ENCODE results near the gene PCDHGB1. TPM values are rescaled to one million over a fixed set of nuclear protein-coding genes. Genes with fewer than 3 reads are reported as not detected.
"Not testable (repeated sequence)": the region's sequence is repeated elsewhere in the genome, so short reads cannot be mapped to it uniquely, and the experiment has no call there.

PCDHGB1 gene
- total and polyA plus RNA-seq, 2 donors (not counting 1 experiment from before 2014, with no cell fraction given) = 1.7 to 4.3 TPM

GRCh38 chr5:141313711-141314110, 36.2 kb upstream of the PCDHGB1 start:
- H3K36me3 ChIP-seq (ENCODE audit: control insufficient read depth, insufficient read depth, low read length) = no peaks in the 10 kb centered on the region
- peaks cover 12% of the 10 kb centered on the region for H3K79me2 ChIP-seq (ENCODE audit: control insufficient read depth, insufficient read depth, low read length)

GRCh38 chr5:141316963-141317362, 32.9 kb upstream of the PCDHGB1 start:
- H3K4me1 ChIP-seq (ENCODE audit: control insufficient read depth, extremely low read depth, insufficient read depth, low read length); H3K4me2 ChIP-seq (ENCODE audit: extremely low read depth, insufficient read depth, low read length); H3K4me3 ChIP-seq (replicated peaks in 1 of 4; ENCODE audit: control extremely low read depth in 1 of 4, insufficient read depth in 1 of 4, low read depth in 3 of 4, low read length in 4 of 4); DNase-seq (ENCODE audit: low read depth in 2 of 2); H3K9ac ChIP-seq (ENCODE audit: insufficient read depth, low read length); H4K20me1 ChIP-seq (ENCODE audit: control insufficient read depth, extremely low read depth, insufficient read depth, low read length); H3K27me3 ChIP-seq (ENCODE audit: control insufficient read depth, insufficient read depth, low read length); H3K36me3 ChIP-seq (ENCODE audit: control insufficient read depth, insufficient read depth, low read length); H3K27ac ChIP-seq (ENCODE audit: insufficient read depth, low read length); H2AFZ ChIP-seq (ENCODE audit: low read length): not testable (repeated sequence)
- Histone ChIP-seq H3K79me2 (ENCODE audit: control insufficient read depth, insufficient read depth, low read length) (peaks cover 25% of the 10 kb centered on the region), H3K9me3 (ENCODE audit: control insufficient read depth, insufficient read depth, low read depth, low read length) (peaks cover 12% of the 10 kb centered on the region)

More at GRCh38 chr5:141313711-141314110, 36.2 kb upstream of the PCDHGB1 start:
- Histone ChIP-seq H3K9ac (ENCODE audit: insufficient read depth, low read length) (no peak overlapping the region), H3K4me2 (ENCODE audit: extremely low read depth, insufficient read depth, low read length) (no peak overlapping the region), H3K4me1 (ENCODE audit: control insufficient read depth, extremely low read depth, insufficient read depth, low read length) (no peaks in the 10 kb centered on the region), H3K27me3 (ENCODE audit: control insufficient read depth, insufficient read depth, low read length) (no peaks in the 10 kb centered on the region), H3K4me3 (replicated peaks in 1 of 4; ENCODE audit: control extremely low read depth in 1 of 4, insufficient read depth in 1 of 4, low read depth in 3 of 4, low read length in 4 of 4) (no peak overlapping the region), H2AFZ (ENCODE audit: low read length) (no peak overlapping the region), H4K20me1 (ENCODE audit: control insufficient read depth, extremely low read depth, insufficient read depth, low read length) (no peaks in the 10 kb centered on the region), H3K9me3 (ENCODE audit: control insufficient read depth, insufficient read depth, low read depth, low read length) (peaks cover 3% of the 10 kb centered on the region), H3K27ac (ENCODE audit: insufficient read depth, low read length) (no peak overlapping the region)
- no peak for TF ChIP-seq CTCF (conservative IDR thresholded peaks at IDR 0.05 in 1 of 2, IDR thresholded peaks at IDR 0.05 in 1 of 2; ENCODE audit: low read depth in 1 of 2, low read length in 2 of 2)
- no peak for TF ChIP-seq EZH2 (IDR thresholded peaks at IDR 0.05; ENCODE audit: low read length, missing control alignments)
- no peak for DNase-seq (ENCODE audit: low read depth in 2 of 2)

DNA sequence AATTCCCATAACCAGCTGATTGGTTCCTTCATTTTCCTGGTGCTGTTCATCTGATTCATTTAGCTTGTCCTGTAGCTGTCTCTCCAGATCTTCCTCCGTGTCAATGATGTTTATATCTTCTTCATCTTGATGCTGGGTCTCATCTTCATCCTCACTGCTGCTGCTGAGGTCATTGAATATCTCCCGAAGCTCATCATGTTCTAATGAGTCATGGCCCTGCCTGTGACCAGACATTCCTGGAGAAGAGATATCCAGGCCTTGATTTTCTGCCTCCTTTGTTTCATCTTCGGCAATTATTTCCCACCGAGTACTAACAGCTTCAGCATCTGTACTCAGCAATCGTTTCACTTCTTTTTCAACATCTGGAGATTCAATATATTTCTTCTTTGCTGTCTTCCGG, 30.7 kb upstream of the PCDHGB1 start:
- no peak for TF ChIP-seq EZH2 (IDR thresholded peaks at IDR 0.05; ENCODE audit: low read length, missing control alignments)
- TF ChIP-seq CTCF (conservative IDR thresholded peaks at IDR 0.05 in 1 of 2, IDR thresholded peaks at IDR 0.05 in 1 of 2; ENCODE audit: low read depth in 1 of 2, low read length in 2 of 2) = no peak
- no peak overlapping the region for H2AFZ ChIP-seq (ENCODE audit: low read length)
- H3K9me3 ChIP-seq (ENCODE audit: control insufficient read depth, insufficient read depth, low read depth, low read length) = peaks cover 12% of the 10 kb centered on the region
- no peak overlapping the region for H3K4me2 ChIP-seq (ENCODE audit: extremely low read depth, insufficient read depth, low read length)
- peaks cover 5% of the 10 kb centered on the region for H3K36me3 ChIP-seq (ENCODE audit: control insufficient read depth, insufficient read depth, low read length)
- H3K9ac ChIP-seq (ENCODE audit: insufficient read depth, low read length) = no peak overlapping the region
- H4K20me1 ChIP-seq (ENCODE audit: control insufficient read depth, extremely low read depth, insufficient read depth, low read length) = no peaks in the 10 kb centered on the region
- H3K4me1 ChIP-seq (ENCODE audit: control insufficient read depth, extremely low read depth, insufficient read depth, low read length) = no peaks in the 10 kb centered on the region
- H3K4me3 ChIP-seq (replicated peaks in 1 of 4; ENCODE audit: control extremely low read depth in 1 of 4, insufficient read depth in 1 of 4, low read depth in 3 of 4, low read length in 4 of 4) = peak overlapping the region in 2 of 4 experiments; percentile 89 to 99
- H3K27me3 ChIP-seq (ENCODE audit: control insufficient read depth, insufficient read depth, low read length) = no peaks in the 10 kb centered on the region
- peaks cover 25% of the 10 kb centered on the region for H3K79me2 ChIP-seq (ENCODE audit: control insufficient read depth, insufficient read depth, low read length)
- H3K27ac ChIP-seq (ENCODE audit: insufficient read depth, low read length) = no peak overlapping the region
- DNase-seq (ENCODE audit: low read depth in 2 of 2) = no peak
